HG02642 (cell line): ENCODE results near the gene ARID1B.
A peak's percentile ranks its signal among the peaks of the same experiment; 100 is the strongest.

Experiments
- ATAC-seq: cut with Tn5 transposase; IDR thresholded peaks from one replicate; pipeline ENCODE4 v1.9.1; 2021; ENCODE audit warnings: mild to moderate bottlenecking; ENCODE audit not compliant: unreplicated experiment, poor library complexity

Gene ARID1B

GRCh38 chr6:156953127-156953478 lies 175.9 kb downstream of the ARID1B start:
- ATAC-seq: no peak

DNA sequence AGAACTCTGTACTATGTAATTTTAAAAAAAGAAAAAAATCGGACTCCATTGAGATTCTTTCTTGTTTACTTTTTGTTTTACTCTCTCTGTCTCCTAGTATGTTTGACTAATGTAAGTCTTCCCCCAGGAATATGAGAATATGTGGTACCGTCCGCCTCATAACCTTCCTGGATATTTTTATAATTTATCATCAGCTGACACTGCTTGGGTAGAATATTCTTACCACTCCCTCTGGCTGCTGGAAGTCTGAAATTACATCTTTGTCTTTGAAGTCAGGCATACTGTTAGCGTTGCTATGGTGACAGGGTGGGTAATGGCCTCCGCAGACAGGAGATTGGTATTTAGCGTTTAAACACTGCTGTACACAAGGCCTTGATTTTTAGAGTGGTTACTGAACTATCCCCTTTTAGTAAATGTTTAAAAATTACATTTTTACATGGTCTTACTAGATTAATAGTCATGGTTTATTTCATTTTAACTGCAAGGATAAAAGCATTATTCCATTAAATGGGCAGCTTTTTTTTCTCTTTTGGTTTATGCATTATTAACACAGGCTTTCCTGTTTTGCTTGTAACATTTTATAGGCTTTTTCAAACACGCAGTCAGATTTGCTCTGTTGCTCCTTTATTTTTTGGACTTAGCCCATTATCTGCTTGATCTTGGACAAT lies 176.4 kb downstream of the ARID1B start:
- ATAC-seq: no peak

DNA sequence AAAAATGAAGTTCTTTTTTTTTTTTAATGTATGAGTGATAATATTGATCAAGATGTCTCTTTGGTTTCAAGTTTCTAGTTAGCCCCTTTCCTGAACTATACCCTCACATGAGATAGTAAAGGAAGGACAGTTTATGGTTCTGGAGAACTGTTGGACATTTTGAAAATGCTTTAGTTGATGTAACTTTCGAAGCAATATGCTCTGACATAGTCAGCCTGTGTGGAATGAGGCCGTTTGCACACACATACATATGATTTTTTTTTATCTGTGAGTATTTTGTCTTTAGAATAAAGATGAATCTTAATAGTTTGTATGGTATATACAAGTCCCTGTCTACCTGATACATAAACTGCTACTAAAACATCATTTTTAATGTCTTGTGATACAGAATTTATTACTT lies 177.0 kb downstream of the ARID1B start:
- no peak for ATAC-seq

DNA sequence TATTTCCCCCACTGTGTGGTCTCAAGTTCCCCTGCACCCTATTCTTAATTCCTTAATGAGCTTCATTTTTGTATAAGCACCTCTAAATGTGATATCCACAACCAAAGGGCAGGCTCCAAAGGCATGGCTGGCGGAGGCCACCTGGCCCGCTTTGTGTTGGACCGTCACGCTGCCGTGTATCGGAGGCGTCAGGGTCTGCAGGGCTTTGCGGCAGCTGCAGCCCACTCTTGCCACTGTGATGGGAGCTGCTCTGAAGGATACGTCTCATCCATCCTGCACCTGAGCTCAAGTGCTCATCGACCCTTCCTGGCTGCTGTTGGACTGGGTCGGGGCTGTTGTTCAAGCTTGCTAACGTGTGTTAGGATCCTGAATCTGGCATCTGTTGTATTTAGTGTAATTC lies 177.6 kb downstream of the ARID1B start:
- ATAC-seq: no peak

DNA sequence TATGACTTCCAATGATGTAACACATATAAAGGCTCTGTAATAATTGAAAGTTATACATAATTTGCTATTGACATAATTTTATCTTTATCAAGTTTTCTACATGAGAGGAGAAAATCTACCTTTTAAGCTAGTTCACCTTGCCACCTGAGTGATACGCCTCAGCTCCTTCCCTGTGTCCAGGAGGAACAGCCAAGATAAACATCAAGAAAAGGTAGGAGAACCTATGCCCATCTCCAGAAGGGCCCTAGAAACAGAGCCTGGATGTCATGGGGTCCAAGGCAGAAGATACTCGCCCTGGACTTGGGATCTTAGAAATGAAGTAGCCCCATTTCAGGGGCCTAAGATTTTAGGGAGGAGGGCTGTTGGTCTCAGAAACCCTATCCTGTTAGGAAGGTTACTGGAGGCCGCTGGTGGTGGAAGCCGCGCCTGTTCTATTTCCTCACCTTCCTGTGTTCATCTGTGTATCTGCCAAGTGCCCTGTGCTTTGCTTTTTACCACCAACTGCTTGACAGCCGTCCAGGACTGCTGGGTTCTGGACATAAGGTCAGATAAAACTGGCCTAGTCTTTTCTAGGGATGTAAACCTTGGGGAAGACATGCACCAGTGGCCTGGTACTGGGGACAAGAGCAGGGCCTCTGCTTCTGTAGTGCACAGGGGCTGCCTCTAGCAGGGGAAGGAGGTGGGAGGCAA lies 178.5 kb downstream of the ARID1B start:
- ATAC-seq: no peak

DNA sequence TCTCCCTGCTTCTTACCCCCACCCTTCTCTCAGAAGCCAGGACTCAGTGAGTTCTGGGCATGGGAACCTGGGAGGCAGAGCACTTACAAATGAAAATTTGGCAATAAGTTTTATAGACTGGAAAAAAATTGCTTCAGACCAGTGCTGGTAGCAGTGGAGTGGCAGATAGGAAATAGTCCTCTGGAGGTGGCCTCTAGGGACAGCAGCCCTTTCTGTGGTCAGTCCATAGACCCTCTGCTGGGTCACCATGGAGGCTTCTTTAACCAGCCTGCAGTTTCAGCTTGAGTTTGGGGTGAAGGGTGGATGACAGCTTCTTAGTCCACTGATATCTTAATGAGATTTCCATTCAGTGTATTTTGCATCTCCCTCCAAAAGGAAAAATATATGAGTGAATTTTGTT lies 179.1 kb downstream of the ARID1B start:
- ATAC-seq: no peak

DNA sequence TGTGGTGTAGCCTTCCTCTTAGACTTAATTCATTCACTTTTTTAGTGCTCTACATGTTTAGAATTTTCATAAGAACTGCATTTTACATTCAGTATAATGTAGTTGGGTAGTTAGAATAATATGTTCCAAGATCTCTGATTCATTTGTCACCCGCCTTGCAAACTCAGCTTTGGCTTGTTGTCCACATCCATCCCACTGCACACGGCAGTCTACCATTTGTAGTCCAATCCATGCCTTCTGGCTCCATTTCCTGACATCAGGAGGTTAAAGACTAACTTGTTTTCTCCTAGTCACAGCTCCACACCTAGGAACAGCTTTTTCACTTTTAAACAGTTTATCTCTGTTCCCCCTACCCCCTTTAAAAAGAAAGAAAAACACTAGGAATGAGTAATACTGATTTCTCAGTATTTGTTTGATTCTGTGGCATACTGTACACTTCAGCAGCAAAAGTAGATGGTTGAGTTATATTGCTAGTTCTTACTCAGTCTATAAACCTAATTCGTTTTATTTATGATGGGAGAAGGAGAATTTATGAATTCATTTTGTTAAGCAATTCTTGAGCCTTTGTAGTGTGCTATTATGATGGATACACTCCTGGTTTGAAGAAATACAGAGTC lies 180.9 kb downstream of the ARID1B start:
- peak; percentile 68 for ATAC-seq

GRCh38 chr6:156960525-156960924 lies 183.3 kb downstream of the ARID1B start:
- ATAC-seq: no peak

GRCh38 chr6:156961282-156961892 lies 184.2 kb downstream of the ARID1B start:
- ATAC-seq: no peak

DNA sequence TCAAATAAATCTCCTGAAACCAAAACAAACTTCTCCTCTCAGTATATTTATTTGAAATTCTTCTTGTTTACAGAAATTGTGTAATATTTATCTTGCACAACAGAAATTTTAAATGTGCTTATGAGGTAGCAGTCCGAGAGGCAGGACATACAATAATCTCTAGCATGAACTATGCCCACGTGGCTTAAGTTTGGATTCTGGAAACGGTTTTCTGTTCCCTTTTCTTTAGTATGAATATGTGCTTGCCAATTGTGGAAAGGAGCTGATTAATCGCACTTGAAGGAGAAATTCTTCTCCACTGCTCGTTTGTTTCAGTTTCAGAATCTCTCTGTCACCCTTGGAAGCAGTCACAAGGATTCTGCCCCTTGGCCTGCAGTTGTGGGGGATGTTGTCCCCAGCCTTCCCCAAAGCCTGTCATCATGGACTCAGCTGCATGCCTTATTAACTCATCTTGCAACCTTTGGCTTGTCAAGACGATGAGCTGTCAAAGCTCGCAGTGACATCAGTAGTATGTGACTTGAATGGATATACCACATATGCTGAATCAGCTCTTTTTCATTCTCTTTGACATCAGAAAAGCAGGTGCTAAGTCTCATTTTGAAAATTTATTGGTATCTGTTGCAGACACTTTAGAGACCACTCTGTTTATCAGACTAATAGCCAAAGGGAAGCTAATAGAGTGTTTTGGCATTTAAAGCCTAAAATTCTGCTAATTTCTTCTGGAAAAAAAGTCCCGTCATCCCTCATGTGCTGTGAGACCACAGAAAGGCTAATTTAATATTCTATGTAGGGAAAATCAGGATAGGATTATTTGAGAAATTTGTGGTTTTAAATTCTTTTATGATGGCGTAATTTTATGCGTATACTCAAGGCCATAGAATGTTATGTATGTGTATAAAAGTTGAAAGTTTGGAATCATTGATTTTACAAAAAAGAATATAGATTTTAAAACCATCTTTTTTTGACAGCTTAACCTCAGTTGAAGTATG lies 186.8 kb downstream of the ARID1B start:
- ATAC-seq: peak; percentile 55

- ATAC-seq: no peak
Measured at GRCh38 chr6:156967852-156968251, 190.7 kb downstream of the ARID1B start.

DNA sequence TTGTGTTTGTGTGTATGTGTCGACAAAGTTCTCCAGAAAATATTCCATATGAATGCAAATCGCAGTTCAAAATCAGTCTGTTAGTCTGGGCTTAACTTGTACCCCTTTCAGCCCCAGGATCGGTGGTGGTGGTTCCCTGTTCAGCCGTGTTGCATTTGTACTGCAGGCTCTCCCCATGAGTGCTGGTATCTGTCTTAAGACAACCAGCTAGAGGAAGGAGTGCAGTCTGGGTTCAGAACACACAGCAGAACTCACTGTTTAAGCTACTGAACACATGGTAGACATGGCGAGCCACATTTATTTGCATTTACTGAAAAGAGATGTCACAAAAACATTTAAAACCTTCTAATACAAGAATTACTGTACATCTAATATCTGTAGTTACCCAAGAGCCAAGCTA lies 192.1 kb downstream of the ARID1B start:
- ATAC-seq: no peak

DNA sequence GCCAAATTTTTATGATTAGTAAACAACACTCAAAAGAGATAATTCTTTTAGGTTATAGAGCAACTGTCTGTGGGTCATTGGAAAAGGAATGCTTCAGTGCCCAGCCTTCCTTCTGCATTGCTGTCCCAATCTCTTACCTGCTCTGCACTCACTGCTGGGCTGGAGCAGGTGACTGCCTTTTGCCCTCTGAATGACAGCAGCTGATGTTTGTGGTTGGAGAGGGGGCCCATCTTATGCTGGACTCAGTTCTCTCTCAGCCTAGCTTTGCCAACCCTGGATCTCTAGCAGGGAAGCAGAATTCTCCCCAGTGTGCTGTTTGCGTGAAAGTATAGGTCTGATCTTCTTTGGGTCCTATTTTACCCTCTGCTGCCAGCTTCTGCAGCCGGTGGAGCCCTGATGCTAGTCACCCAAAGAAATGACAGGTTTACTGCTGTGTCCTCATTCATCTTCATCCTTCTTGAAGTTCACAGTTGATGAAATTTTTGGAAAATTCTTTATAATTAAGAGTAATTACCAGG lies 193.5 kb downstream of the ARID1B start:
- ATAC-seq: no peak

- ATAC-seq: no peak
Measured at GRCh38 chr6:156971153-156971885, 194.1 kb downstream of the ARID1B start.

DNA sequence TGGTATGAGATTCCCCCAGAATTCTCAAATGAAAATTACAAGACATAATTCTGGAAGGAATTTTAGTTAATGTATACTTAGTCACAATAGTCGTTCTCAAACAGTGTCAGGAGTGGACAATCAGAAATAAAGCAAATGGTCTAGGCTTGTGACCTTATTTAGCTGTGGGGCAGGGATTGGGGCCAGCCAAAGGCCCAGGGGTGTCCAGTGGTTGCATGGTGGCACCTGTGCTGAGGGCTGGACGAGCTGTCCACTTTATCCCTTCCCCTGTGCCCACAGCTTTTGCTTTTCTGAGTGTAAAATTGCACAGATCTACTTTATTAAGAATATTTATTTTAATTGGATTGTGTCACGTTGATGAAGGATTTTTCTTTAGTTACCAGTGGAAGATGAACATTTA lies 195.0 kb downstream of the ARID1B start:
- no peak for ATAC-seq

- ATAC-seq: no peak
Measured at GRCh38 chr6:156974830-156975261, 197.7 kb downstream of the ARID1B start.

- ATAC-seq: no peak
Measured at GRCh38 chr6:156975414-156975813, 198.2 kb downstream of the ARID1B start.

GRCh38 chr6:156976216-156977127 lies 199.3 kb downstream of the ARID1B start:
- ATAC-seq: no peak
